Suprapubic skin (tissue), 4 donors: ENCODE data around the gene JPH3. TPM values are rescaled to one million over a fixed set of nuclear protein-coding genes. Genes with fewer than 3 reads are reported as not detected.

Source experiments
- DNase-seq, 2 donors: peaks; one replicate each; pipeline ENCODE4 v3.0.0-alpha.2; 2019; ENCODE audit warnings: low spot score in 2 of 2
- H3K27ac ChIP-seq: fragments of 200-600 bp; sonication (generic); one replicate; pipeline ENCODE4 v1.5.1; 2019
- H3K27me3 ChIP-seq: fragments of 200-600 bp; sonication (generic); one replicate; pipeline ENCODE4 v1.5.1; 2019
- H3K36me3 ChIP-seq: fragments of 200-600 bp; sonication (generic); one replicate; pipeline ENCODE4 v1.5.1; 2019
- H3K4me1 ChIP-seq: fragments of 200-600 bp; sonication (generic); one replicate; pipeline ENCODE4 v1.5.1; 2019
- H3K4me3 ChIP-seq: fragments of 200-600 bp; sonication (generic); one replicate; pipeline ENCODE4 v1.5.1; 2019; ENCODE audit warnings: mild to moderate bottlenecking
- H3K9me3 ChIP-seq: fragments of 200-600 bp; sonication (generic); one replicate; pipeline ENCODE4 v1.5.1; 2019
- EP300 ChIP-seq: sonication (generic); formaldehyde crosslinking; IDR thresholded peaks from one replicate; pipeline ENCODE4 v1.6.1; 2017; ENCODE audit warnings: antibody characterized with exemption
- POLR2A ChIP-seq, 2 donors: fragments of 450-650 bp; IDR thresholded peaks; one replicate each; pipeline ENCODE4 v1.6.1; 2017; ENCODE audit warnings: antibody characterized with exemption in 2 of 2, mild to moderate bottlenecking in 2 of 2, moderate library complexity in 2 of 2
- POLR2AphosphoS5 ChIP-seq, 3 donors: sonication (generic); formaldehyde crosslinking; IDR thresholded peaks; one replicate each; pipeline ENCODE4 v1.6.1; 2017; ENCODE audit warnings: antibody characterized with exemption in 3 of 3
- WGBS: methylation state at CpG from one replicate; pipeline ENCODE4 v1.1.5; 2018; 5-methylcytosine and 5-hydroxymethylcytosine counted together
- total RNA-seq, 4 donors: library from RNA; depleted of rRNA; stranded (reverse); fragments of >200 nt; gene quantifications; one replicate each; pipeline ENCODE4 v1.1.0, GENCODE V29; 2016
- TF ChIP-seq, protein P1 (sequence below), 2 donors: fragments of 200-600 bp in 1 of 2; fragments of 450-650 bp in 1 of 2; sonication (generic) in 1 of 2; IDR thresholded peaks; one replicate each; pipeline ENCODE4 v1.5.1; 2016 to 2019; ENCODE audit warnings: antibody characterized with exemption in 2 of 2, mild to moderate bottlenecking in 1 of 2, moderate library complexity in 1 of 2

The JPH3 gene
- total RNA-seq, 4 donors from 2014 or later = not detected

DNA sequence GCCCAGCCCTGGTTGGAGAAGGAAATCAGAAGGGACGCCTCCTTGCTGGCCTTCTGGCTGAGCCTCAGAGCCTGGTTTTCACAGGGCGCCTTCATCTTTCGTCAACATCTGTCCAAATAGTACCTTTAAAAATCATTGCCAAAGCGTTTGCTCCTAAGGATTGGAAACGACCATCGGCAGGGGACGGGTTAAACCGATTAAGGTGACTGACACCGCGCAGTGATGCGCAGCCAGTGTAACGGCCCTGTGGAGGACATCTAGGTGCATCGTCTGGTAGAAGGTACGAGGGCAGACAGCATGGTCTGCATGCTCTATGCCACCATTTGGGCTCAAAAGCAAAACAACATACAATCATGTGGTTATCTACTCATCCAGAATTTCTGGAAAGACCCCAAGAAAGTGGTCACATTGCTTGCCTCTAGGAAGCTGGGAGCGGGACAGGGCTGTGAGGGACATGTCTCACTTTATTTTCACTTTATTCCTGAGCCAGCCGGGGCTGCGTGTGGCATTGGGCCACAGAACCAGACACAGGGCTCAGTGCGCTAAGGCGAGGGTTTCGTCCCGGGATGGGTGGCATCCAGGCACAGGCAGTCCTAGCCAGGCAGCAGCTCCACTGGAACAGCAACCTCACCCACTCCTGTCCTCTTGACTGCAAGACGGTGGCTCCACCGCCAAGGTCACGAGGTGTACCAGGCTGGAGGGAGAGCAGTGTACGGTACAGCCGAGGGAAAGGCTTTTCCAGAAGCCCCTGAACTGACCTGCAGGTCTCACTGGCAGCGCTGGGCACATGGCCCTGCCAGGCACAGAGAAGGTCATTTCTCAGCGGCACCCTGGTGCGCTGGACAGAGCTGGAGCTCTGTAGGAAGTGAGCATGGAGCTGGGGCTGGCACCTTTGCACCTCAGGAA, 40.9 kb upstream of the JPH3 start:
- H3K27ac ChIP-seq = no peak overlapping the region
- H3K36me3 ChIP-seq = no peaks in the 10 kb centered on the region
- peaks cover 3% of the 10 kb centered on the region for H3K27me3 ChIP-seq
- whole genome bisulfite sequencing = 86% methylated on average over 19 of the region's 29 CpGs
- TF ChIP-seq POLR2A (IDR thresholded peaks at IDR 0.05) (no peak), EP300 (no peak), POLR2AphosphoS5 (IDR thresholded peaks at IDR 0.05) (no peak)
- TF ChIP-seq, protein P1, sequence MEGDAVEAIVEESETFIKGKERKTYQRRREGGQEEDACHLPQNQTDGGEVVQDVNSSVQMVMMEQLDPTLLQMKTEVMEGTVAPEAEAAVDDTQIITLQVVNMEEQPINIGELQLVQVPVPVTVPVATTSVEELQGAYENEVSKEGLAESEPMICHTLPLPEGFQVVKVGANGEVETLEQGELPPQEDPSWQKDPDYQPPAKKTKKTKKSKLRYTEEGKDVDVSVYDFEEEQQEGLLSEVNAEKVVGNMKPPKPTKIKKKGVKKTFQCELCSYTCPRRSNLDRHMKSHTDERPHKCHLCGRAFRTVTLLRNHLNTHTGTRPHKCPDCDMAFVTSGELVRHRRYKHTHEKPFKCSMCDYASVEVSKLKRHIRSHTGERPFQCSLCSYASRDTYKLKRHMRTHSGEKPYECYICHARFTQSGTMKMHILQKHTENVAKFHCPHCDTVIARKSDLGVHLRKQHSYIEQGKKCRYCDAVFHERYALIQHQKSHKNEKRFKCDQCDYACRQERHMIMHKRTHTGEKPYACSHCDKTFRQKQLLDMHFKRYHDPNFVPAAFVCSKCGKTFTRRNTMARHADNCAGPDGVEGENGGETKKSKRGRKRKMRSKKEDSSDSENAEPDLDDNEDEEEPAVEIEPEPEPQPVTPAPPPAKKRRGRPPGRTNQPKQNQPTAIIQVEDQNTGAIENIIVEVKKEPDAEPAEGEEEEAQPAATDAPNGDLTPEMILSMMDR (IDR thresholded peaks at IDR 0.05) = no peak
- H3K4me3 ChIP-seq = no peak overlapping the region
- H3K4me1 ChIP-seq = peaks cover 9% of the 10 kb centered on the region
- DNase-seq = no peak
- H3K9me3 ChIP-seq = no peaks in the 10 kb centered on the region

DNA sequence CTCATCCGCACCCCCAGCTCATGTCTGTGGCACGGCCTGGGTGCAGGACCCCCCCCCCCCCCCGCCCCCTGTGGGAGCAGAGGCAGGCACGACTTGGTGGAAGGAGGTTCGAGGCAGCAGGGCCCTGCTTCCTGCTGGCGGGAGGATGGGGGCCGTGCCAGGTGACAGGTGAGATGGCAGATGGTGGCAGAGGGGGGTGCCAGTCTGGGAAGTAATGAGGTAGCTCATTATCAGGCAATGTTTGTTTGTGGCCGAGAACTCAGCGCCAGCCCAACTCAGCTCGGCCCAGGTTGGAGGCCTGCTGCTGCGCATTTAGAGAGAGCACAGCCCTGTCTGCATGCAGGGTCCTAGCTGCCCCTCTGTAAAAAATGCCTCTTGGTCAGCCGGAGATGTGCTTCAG, 40.1 kb upstream of the JPH3 start:
- H3K36me3 ChIP-seq = no peaks in the 10 kb centered on the region
- TF ChIP-seq, protein P1 (IDR thresholded peaks at IDR 0.05) = no peak
- TF ChIP-seq EP300 (no peak), POLR2AphosphoS5 (IDR thresholded peaks at IDR 0.05) (no peak), POLR2A (IDR thresholded peaks at IDR 0.05) (no peak)
- no peaks in the 10 kb centered on the region for H3K27me3 ChIP-seq
- WGBS = 69% methylated on average over 9 of the region's 12 CpGs
- H3K4me1 ChIP-seq = peaks cover 6% of the 10 kb centered on the region
- no peak overlapping the region for H3K4me3 ChIP-seq
- DNase-seq = no peak
- no peaks in the 10 kb centered on the region for H3K9me3 ChIP-seq
- no peak overlapping the region for H3K27ac ChIP-seq

DNA sequence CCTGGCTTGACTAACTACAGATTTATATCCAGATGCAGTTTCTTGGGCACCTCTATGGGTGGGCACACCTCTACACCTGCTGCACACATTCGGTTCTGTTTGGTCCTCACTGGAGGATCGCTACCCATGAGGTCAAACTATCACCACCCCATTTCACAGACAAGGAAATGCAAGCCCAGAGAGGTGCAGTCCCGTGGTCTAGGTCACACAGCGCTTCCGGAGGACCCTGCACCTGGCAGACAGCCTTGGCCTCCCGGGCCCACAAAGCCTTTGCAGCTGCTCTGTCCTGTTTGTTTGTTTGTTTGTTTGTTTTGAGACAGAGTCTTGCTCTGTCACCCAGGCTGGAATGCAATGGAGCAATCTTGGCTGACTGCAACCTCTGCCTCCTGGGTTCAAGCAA, 39.3 kb upstream of the JPH3 start:
- Histone ChIP-seq H3K4me1 (peaks cover 4% of the 10 kb centered on the region), H3K27me3 (no peaks in the 10 kb centered on the region), H3K27ac (no peak overlapping the region), H3K4me3 (no peak overlapping the region), H3K36me3 (no peaks in the 10 kb centered on the region), H3K9me3 (no peaks in the 10 kb centered on the region)
- 90% methylated on average over 6 of the region's 6 CpGs for WGBS
- no peak for TF ChIP-seq POLR2A (IDR thresholded peaks at IDR 0.05)
- TF ChIP-seq, protein P1 (IDR thresholded peaks at IDR 0.05) = no peak
- TF ChIP-seq EP300 = no peak
- no peak for TF ChIP-seq POLR2AphosphoS5 (IDR thresholded peaks at IDR 0.05)
- no peak for DNase-seq

DNA sequence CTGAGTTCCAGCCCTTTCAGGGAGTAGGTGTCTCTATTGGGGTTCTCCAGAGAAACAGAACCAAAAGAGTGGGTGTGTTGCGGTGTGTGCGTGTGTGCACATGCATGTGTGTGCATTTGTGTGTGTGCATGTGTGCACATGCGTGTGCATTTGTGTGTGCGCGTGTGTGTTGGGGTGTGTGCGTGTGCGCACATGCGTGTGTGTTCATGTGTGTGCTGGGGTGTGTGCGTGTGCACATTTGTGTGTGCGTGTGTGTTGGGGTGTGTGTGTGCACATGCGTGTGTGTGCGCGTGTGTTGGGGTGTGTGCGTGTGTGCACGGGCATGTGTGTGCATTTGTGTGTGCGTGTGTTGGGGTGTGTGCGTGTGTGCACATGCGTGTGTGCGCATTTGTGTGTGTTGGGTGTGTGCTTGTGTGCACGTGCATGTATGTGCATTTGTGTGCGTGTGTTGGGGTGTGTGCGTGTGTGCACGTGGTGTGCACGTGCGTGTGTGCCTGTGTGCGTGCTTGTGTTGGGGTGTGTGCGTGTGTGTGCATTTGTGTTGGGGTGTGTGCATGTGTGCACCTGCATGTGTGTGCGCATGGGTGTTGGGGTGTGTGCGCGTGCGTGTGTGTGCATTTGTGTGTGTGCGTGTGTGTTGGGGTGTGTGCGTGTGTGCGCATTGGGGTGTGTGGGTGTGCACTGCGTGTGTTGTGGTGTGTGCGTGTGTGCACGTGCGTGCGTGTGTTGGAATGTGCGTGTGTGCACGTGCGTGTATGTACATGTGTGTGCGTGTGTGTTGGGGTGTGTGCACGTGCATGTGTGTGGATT, 38.4 kb upstream of the JPH3 start:
- no peak for DNase-seq
- peaks cover 4% of the 10 kb centered on the region for H3K4me1 ChIP-seq
- H3K27ac ChIP-seq = no peak overlapping the region
- H3K36me3 ChIP-seq = no peaks in the 10 kb centered on the region
- no peaks in the 10 kb centered on the region for H3K9me3 ChIP-seq
- WGBS = 79% methylated on average over 34 of the region's 44 CpGs
- no peak for TF ChIP-seq EP300
- TF ChIP-seq, protein P1 (IDR thresholded peaks at IDR 0.05) = no peak
- no peak for TF ChIP-seq POLR2AphosphoS5 (IDR thresholded peaks at IDR 0.05)
- TF ChIP-seq POLR2A (IDR thresholded peaks at IDR 0.05) = no peak
- no peak overlapping the region for H3K4me3 ChIP-seq
- no peaks in the 10 kb centered on the region for H3K27me3 ChIP-seq

DNA sequence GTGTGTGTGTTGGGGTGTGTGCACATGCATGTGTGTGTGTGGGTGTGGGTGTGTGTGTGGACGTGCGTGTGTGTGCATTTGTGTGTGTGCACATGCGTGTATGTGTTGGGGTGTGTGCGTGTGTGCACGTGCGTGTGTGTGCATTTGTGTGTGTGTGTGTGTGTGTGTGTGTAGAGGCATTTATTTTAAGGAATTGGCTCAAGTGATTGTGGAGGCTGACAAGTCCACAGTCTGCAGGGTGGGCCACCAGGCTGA, 37.9 kb upstream of the JPH3 start:
- WGBS = 96% methylated on average over 4 of the region's 6 CpGs
- no peak for DNase-seq
- TF ChIP-seq, protein P1 (IDR thresholded peaks at IDR 0.05) = no peak
- TF ChIP-seq EP300 (no peak), POLR2AphosphoS5 (IDR thresholded peaks at IDR 0.05) (no peak), POLR2A (IDR thresholded peaks at IDR 0.05) (no peak)

More for the DNA sequence above, 37.9 kb upstream of the JPH3 start:
- H3K9me3 ChIP-seq = no peaks in the 10 kb centered on the region
- peaks cover 4% of the 10 kb centered on the region for H3K4me1 ChIP-seq
- no peaks in the 10 kb centered on the region for H3K27me3 ChIP-seq
- H3K36me3 ChIP-seq = no peaks in the 10 kb centered on the region
- no peak overlapping the region for H3K27ac ChIP-seq
- no peak overlapping the region for H3K4me3 ChIP-seq
